Activated CD4-positive, alpha-beta T cell treated with anti-CD3 and anti-CD28 coated beads for 4 hours (primary cell): Measurements from ENCODE around the gene SYNGR1.
"Not testable (repeated sequence)": the region's sequence is repeated elsewhere in the genome, so short reads cannot be mapped to it uniquely, and the experiment has no call there.

Source experiments
- DNase-seq, 2 donors: peaks; one replicate each; pipeline ENCODE4 v3.0.0-alpha.2; 2020

The SYNGR1 gene

GRCh38 chr22:39317084-39317774 lies 32.6 kb upstream of the SYNGR1 start:
- DNase-seq = no peak

- no peak for DNase-seq
Measured at GRCh38 chr22:39317775-39318506, 31.9 kb upstream of the SYNGR1 start.

GRCh38 chr22:39318507-39319283 lies 31.1 kb upstream of the SYNGR1 start:
- peak in 1 of 2 donors; percentile 49 for DNase-seq

- DNase-seq = peak; percentile 95 to 98
Measured at GRCh38 chr22:39319284-39320022, 30.3 kb upstream of the SYNGR1 start, which contains the start of gene RPL3. Gene RPL3, minus strand, starts transcription at chr22:39319623. Its CDS starts 26 bp downstream, at chr22:39319597.

GRCh38 chr22:39320616-39321029 lies 29.2 kb upstream of the SYNGR1 start:
- not testable (repeated sequence) for DNase-seq

GRCh38 chr22:39325392-39325932 lies 24.3 kb upstream of the SYNGR1 start:
- DNase-seq = no peak

- DNase-seq = no peak
Measured at GRCh38 chr22:39327995-39328754, 21.6 kb upstream of the SYNGR1 start.

- DNase-seq = not testable (repeated sequence)
Measured at GRCh38 chr22:39330553-39330952, 19.2 kb upstream of the SYNGR1 start.

GRCh38 chr22:39332441-39333064 lies 17.2 kb upstream of the SYNGR1 start:
- no peak for DNase-seq

GRCh38 chr22:39336411-39336810 lies 13.4 kb upstream of the SYNGR1 start:
- no peak for DNase-seq

GRCh38 chr22:39339775-39340174 lies 10.0 kb upstream of the SYNGR1 start:
- DNase-seq = not testable (repeated sequence)

- DNase-seq = no peak
Measured at GRCh38 chr22:39341179-39341578, 8.6 kb upstream of the SYNGR1 start.

GRCh38 chr22:39343259-39344045 lies 6.3 kb upstream of the SYNGR1 start:
- peak; percentile 38 to 56 for DNase-seq

- no peak for DNase-seq
Measured at GRCh38 chr22:39344046-39344390, 5.8 kb upstream of the SYNGR1 start.

- no peak for DNase-seq
Measured at GRCh38 chr22:39345231-39345630, 4.6 kb upstream of the SYNGR1 start.

- DNase-seq = no peak
Measured at GRCh38 chr22:39348909-39349505, 784 bp upstream of the SYNGR1 start.

- DNase-seq = no peak
Measured at GRCh38 chr22:39349506-39349966, 255 bp upstream of the SYNGR1 start.

- DNase-seq = no peak
Measured at GRCh38 chr22:39350757-39351688, 1.2 kb downstream of the SYNGR1 start.
